ENCODE data around the gene KMT5B.

The KMT5B gene

DNA sequence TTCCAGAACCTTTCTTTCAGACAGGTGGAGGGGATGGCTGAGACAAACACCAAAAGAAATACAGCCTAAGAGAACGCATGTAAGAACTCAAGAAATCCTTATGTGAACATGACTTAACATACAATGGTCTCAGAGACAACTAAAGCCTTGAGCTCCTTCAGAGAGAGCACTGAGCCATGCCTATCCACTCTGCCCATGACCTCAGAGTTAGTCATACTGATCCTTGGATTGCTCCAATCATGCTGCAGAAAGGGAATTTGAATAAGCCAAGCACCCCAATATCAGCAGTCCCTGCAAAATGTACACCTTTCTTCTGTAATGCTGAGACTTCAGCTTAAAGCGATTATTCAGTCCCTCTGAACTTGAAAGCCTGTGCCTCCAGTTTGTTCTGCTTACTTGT is 48.7 kb downstream of the KMT5B start:
- no peaks in the 10 kb centered on the region for H3K9me2 ChIP-seq (replicated peaks; ENCODE audit: low read depth, low read length)
- H3K9ac ChIP-seq (ENCODE audit: low read depth, low read length, poor library complexity, severe bottlenecking), result no peak overlapping the region
- no peaks in the 10 kb centered on the region for H3K27me3 ChIP-seq (ENCODE audit: insufficient read depth, low read length, poor library complexity, severe bottlenecking)
- TF ChIP-seq, protein P1, sequence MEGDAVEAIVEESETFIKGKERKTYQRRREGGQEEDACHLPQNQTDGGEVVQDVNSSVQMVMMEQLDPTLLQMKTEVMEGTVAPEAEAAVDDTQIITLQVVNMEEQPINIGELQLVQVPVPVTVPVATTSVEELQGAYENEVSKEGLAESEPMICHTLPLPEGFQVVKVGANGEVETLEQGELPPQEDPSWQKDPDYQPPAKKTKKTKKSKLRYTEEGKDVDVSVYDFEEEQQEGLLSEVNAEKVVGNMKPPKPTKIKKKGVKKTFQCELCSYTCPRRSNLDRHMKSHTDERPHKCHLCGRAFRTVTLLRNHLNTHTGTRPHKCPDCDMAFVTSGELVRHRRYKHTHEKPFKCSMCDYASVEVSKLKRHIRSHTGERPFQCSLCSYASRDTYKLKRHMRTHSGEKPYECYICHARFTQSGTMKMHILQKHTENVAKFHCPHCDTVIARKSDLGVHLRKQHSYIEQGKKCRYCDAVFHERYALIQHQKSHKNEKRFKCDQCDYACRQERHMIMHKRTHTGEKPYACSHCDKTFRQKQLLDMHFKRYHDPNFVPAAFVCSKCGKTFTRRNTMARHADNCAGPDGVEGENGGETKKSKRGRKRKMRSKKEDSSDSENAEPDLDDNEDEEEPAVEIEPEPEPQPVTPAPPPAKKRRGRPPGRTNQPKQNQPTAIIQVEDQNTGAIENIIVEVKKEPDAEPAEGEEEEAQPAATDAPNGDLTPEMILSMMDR (conservative IDR thresholded peaks at IDR 0.05; ENCODE audit: low read length), result no peak
- TF ChIP-seq EZH2phosphoT487 (IDR thresholded peaks at IDR 0.05; ENCODE audit: borderline replicate concordance), result no peak
- H4K20me1 ChIP-seq (ENCODE audit: insufficient read depth, low read length, poor library complexity, severe bottlenecking), result no peaks in the 10 kb centered on the region
- no peaks in the 10 kb centered on the region for H3K79me2 ChIP-seq (ENCODE audit: insufficient read depth, low read length)
- H3K9me3 ChIP-seq (ENCODE audit: insufficient read depth, low read depth, low read length), result no peaks in the 10 kb centered on the region
- no peaks in the 10 kb centered on the region for H3K4me1 ChIP-seq (ENCODE audit: insufficient read depth, low read length, poor library complexity, severe bottlenecking)
- no peak overlapping the region for H2AFZ ChIP-seq (ENCODE audit: low read length)
- peaks cover 44% of the 10 kb centered on the region for H3K36me3 ChIP-seq (ENCODE audit: insufficient read depth, low read length)
- no peak overlapping the region for H3K4me3 ChIP-seq (ENCODE audit: low read length, poor library complexity, severe bottlenecking)
- no peaks in the 10 kb centered on the region for H3F3A ChIP-seq (ENCODE audit: low read depth)
- no peak overlapping the region for H3K4me2 ChIP-seq (ENCODE audit: low read depth, low read length, poor library complexity, severe bottlenecking)

DNA sequence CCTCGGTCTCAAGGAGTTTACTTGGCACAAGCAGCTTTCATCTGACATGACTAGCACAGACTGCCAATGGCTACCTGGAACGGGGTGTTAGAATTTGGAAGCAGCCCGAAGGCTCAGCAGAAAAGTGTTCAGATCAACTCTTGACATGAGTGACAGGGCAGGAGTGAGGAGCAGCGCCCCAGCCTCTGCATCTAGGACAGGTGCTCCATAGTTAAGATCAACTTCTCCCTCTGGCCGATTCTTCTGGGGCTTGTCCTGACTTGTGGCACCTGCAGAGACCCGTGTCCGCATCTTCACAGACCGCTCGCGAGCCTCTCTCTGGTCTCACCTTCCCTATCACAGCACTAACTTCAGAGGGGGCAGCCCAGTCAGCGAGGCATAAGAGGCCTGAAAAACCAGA is 49.4 kb downstream of the KMT5B start:
- Histone ChIP-seq H3K9me2 (replicated peaks; ENCODE audit: low read depth, low read length) (no peaks in the 10 kb centered on the region), H3K79me2 (ENCODE audit: insufficient read depth, low read length) (no peaks in the 10 kb centered on the region), H3K4me3 (ENCODE audit: low read length, poor library complexity, severe bottlenecking) (no peak overlapping the region), H4K20me1 (ENCODE audit: insufficient read depth, low read length, poor library complexity, severe bottlenecking) (no peaks in the 10 kb centered on the region), H3K9me3 (ENCODE audit: insufficient read depth, low read depth, low read length) (no peaks in the 10 kb centered on the region), H3F3A (ENCODE audit: low read depth) (no peaks in the 10 kb centered on the region), H2AFZ (ENCODE audit: low read length) (no peak overlapping the region), H3K27me3 (ENCODE audit: insufficient read depth, low read length, poor library complexity, severe bottlenecking) (no peaks in the 10 kb centered on the region), H3K4me1 (ENCODE audit: insufficient read depth, low read length, poor library complexity, severe bottlenecking) (no peaks in the 10 kb centered on the region), H3K36me3 (ENCODE audit: insufficient read depth, low read length) (peaks cover 36% of the 10 kb centered on the region), H3K4me2 (ENCODE audit: low read depth, low read length, poor library complexity, severe bottlenecking) (no peak overlapping the region), H3K9ac (ENCODE audit: low read depth, low read length, poor library complexity, severe bottlenecking) (no peak overlapping the region)
- TF ChIP-seq, protein P1 (conservative IDR thresholded peaks at IDR 0.05; ENCODE audit: low read length), result no peak
- TF ChIP-seq EZH2phosphoT487 (IDR thresholded peaks at IDR 0.05; ENCODE audit: borderline replicate concordance), result no peak

DNA sequence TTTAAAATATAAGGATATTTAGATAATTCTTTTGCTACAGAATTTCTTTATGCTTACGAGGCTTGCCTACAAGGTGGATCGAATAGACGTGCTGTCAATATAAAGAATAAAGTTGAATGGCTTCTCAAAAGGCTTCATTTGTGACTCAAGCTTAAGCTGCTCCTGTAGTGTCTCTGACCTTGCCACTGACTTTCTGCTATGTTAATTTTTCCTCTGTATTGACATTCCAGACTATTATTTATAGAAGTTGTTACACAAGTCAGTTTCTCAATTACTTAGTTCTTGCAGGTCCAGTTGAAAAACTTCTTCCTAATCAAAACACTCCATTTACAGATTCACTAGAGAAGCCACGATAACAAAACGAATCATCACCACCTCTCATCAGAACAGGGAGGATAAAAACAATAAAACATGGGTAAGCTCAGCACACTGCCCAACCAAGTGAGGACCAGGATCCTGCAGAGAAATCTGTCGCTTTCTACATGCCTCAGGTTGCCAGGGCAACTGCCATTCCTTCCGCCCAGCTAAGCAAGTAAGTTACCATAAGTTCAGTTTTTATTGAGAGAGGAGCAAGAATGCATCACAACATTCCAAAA is 52.9 kb downstream of the KMT5B start:
- Histone ChIP-seq H2AFZ (ENCODE audit: low read length) (no peak overlapping the region), H4K20me1 (ENCODE audit: insufficient read depth, low read length, poor library complexity, severe bottlenecking) (no peaks in the 10 kb centered on the region), H3K27me3 (ENCODE audit: insufficient read depth, low read length, poor library complexity, severe bottlenecking) (no peaks in the 10 kb centered on the region), H3K9ac (ENCODE audit: low read depth, low read length, poor library complexity, severe bottlenecking) (no peak overlapping the region), H3K9me3 (ENCODE audit: insufficient read depth, low read depth, low read length) (no peaks in the 10 kb centered on the region), H3K4me2 (ENCODE audit: low read depth, low read length, poor library complexity, severe bottlenecking) (no peak overlapping the region), H3K36me3 (ENCODE audit: insufficient read depth, low read length) (peaks cover 13% of the 10 kb centered on the region; the same call in 1 of the 2 replicates), H3K4me3 (ENCODE audit: low read length, poor library complexity, severe bottlenecking) (no peak overlapping the region), H3K9me2 (replicated peaks; ENCODE audit: low read depth, low read length) (no peaks in the 10 kb centered on the region), H3F3A (ENCODE audit: low read depth) (no peaks in the 10 kb centered on the region), H3K4me1 (ENCODE audit: insufficient read depth, low read length, poor library complexity, severe bottlenecking) (no peaks in the 10 kb centered on the region), H3K79me2 (ENCODE audit: insufficient read depth, low read length) (no peaks in the 10 kb centered on the region)
- no peak for TF ChIP-seq EZH2phosphoT487 (IDR thresholded peaks at IDR 0.05; ENCODE audit: borderline replicate concordance)

DNA sequence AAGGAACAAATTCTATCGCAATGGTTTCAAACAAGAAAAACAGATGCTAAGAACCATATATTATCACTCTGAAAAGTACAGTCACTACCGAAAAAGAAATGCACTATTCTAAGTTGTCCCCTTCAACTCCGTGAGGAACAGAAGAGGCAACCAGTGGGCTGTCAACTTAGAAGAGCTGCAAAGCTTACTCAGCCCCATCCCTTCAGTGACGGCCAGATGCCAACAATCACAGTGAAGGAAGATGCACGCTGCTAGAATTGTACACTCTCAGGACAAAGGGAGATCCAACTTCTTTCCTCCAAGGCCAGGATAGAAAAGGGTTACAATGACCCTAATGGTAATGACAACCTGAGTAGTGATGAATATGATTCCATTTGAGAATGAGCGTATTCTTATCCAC is 53.4 kb downstream of the KMT5B start:
- no peaks in the 10 kb centered on the region for H4K20me1 ChIP-seq (ENCODE audit: insufficient read depth, low read length, poor library complexity, severe bottlenecking)
- H3K79me2 ChIP-seq (ENCODE audit: insufficient read depth, low read length), result no peaks in the 10 kb centered on the region
- no peaks in the 10 kb centered on the region for H3K27me3 ChIP-seq (ENCODE audit: insufficient read depth, low read length, poor library complexity, severe bottlenecking)
- H3K9me3 ChIP-seq (ENCODE audit: insufficient read depth, low read depth, low read length), result no peaks in the 10 kb centered on the region
- H3K36me3 ChIP-seq (ENCODE audit: insufficient read depth, low read length), result peaks cover 13% of the 10 kb centered on the region; the same call in 1 of the 2 replicates
- no peak overlapping the region for H2AFZ ChIP-seq (ENCODE audit: low read length)
- H3K4me1 ChIP-seq (ENCODE audit: insufficient read depth, low read length, poor library complexity, severe bottlenecking), result no peaks in the 10 kb centered on the region
- H3K9ac ChIP-seq (ENCODE audit: low read depth, low read length, poor library complexity, severe bottlenecking), result no peak overlapping the region
- TF ChIP-seq, protein P1 (conservative IDR thresholded peaks at IDR 0.05; ENCODE audit: low read length), result no peak
- no peak for TF ChIP-seq EZH2phosphoT487 (IDR thresholded peaks at IDR 0.05; ENCODE audit: borderline replicate concordance)
- H3K9me2 ChIP-seq (replicated peaks; ENCODE audit: low read depth, low read length), result no peaks in the 10 kb centered on the region
- no peaks in the 10 kb centered on the region for H3F3A ChIP-seq (ENCODE audit: low read depth)
- H3K4me3 ChIP-seq (ENCODE audit: low read length, poor library complexity, severe bottlenecking), result no peak overlapping the region
- H3K4me2 ChIP-seq (ENCODE audit: low read depth, low read length, poor library complexity, severe bottlenecking), result no peak overlapping the region
